Measurements from ENCODE around the gene DUSP12.
"Not testable (repeated sequence)": the region's sequence is repeated elsewhere in the genome, so short reads cannot be mapped to it uniquely, and the experiment has no call there.

DUSP12 gene, protein sequence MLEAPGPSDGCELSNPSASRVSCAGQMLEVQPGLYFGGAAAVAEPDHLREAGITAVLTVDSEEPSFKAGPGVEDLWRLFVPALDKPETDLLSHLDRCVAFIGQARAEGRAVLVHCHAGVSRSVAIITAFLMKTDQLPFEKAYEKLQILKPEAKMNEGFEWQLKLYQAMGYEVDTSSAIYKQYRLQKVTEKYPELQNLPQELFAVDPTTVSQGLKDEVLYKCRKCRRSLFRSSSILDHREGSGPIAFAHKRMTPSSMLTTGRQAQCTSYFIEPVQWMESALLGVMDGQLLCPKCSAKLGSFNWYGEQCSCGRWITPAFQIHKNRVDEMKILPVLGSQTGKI
- 4.4 to 20.7 (median 14.0) reads per million in 17 experiments for total RNA-seq

DNA sequence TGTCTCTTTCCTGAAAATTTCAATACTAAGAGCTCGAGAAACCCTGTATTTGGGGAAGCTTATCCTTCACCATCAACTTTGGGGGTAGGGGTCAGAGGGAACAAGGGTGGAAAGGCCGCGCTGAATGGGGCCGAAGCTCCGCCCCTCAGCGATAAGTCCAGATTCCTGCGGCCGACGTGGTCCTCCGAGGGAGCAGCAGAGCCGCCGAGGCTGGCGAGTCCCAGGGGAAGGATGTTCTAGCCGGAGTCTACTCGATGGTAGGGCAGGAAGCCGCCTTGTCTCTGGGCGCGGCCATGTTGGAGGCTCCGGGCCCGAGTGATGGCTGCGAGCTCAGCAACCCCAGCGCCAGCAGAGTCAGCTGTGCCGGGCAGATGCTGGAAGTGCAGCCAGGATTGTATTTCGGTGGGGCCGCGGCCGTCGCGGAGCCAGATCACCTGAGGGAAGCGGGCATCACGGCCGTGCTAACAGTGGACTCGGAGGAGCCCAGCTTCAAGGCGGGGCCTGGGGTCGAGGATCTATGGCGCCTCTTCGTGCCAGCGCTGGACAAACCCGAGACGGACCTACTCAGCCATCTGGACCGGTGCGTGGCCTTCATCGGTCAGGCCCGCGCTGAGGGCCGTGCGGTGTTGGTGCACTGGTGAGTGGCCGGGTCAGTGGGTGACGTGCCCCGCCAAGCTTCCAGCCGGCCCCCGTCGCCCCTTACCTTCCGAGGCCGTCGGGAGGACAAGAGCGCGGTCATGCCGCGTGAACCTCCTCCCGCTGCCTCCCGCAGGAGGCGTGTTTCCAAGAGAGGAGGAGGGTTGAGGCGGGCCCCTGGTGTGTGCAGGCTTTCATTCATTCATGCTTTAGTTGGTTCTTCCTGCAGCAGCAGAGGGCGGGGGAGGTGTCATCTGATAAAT is at the start of gene DUSP12:
Gene DUSP12, plus strand, starts transcription at position 278 of the 899 bp plus-strand sequence. Its CDS starts 16 bp downstream, at position 294.
- DNase-seq, result peak; percentile 92 to 97 (median 97)

- DNase-seq, result no peak
Observed at GRCh38 chr1:161702250-161702649, 47.3 kb upstream of the DUSP12 start.

DNA sequence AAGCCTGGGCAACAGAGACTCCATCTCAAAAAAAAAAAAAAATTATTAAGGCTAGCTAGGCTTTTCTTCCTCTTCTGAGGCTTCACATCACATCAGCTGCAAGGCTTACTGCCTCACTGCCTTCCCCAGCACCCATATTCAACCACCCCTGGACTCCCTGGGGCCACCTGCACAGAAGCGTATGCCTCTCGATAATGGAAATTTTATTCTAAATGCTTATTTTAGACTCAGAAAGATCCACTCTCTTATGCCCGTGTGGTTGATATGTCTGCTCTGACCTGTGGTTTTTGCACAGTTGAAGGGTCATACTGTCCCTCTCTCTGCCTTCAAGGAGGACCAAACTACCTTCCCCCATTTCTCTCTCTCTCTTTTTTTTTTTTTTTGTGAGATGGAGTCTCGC is 44.0 kb upstream of the DUSP12 start:
- DNase-seq, result no peak

DNA sequence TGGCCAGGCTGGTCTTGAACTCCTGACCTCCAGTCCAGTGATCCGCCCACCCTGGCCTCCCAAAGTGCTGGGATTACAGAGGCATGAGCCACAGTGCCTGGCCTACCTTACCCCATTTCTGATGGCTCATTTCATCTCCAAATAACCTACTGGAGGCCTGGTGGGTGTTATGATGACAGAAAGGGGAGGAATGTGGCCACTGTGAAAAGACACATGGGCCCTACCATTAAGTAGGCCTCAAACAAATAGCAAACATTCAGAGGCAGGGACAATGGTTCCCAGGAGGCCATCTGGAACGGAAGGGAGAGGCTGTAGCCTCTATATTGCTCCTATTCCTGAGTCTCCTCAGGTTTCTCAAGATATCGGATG is 43.5 kb upstream of the DUSP12 start:
- peak; percentile 48 to 78 (median 66) for DNase-seq

DNA sequence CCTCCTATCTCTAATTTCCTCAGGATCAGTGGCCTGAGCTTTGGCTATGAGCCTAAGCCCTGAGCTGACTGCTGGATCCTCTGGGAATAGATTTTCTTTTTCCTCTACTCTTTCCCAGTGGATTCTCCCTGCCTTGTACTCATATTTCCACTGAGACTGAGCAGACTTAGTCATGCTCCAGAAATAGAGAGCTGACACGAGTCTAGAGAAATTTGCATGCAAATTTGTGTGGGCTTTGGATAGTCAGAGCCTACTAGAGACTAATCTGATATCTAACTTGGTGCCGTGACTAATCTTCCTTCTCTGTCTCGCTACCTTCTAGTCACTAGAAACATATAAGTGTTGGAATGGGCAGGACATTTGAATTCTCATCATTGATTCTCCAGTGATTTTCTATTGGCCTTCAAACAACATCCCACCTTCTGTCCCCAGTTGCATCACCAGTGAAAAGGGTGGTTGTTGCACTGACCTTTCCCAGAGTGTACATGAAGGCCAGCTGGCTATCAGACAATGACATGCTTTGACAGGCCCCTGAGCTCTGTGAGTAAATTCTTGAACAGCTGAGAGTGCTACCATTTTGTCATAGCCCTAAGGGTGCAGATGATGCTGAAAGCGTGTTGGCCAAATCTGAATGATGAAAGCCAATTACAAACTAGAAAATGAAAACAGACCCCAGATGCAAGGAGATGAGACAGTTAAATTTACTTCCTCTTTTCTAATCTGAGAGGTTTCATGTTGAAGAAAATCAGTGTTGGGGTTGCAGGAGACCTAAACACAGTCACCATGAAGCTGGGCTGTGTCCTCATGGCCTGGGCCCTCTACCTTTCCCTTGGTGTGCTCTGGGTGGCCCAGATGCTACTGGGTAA is 42.9 kb upstream of the DUSP12 start, which contains the start of gene FCRLA:
Gene FCRLA, plus strand, starts transcription at position 748 of the 866 bp plus-strand sequence. Its CDS starts 36 bp downstream, at position 784.
- DNase-seq, result peak; percentile 51 to 82 (median 70)

DNA sequence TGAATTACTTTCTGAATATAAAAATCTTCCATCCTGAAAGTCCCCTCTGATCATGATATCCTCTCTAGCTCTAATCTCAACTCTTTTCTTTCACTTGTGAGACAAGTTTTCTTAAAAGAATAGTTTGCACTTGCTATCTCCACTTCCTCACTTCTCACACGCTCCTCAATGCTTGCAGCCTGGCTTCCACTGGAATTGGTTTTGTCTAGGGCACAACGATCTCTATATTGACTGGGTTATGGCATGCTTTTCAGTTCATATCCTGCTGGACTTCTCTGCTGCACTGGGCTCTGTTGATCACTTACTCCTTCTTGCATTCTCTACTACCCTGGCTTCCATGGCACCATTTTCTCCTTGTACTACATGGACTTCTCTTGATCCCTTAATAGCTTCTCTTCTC is 42.1 kb upstream of the DUSP12 start:
- DNase-seq, result no peak

- no peak for DNase-seq
Observed at GRCh38 chr1:161709373-161709772, 40.2 kb upstream of the DUSP12 start.

GRCh38 chr1:161710560-161710959 is 39.0 kb upstream of the DUSP12 start:
- no peak for DNase-seq

DNA sequence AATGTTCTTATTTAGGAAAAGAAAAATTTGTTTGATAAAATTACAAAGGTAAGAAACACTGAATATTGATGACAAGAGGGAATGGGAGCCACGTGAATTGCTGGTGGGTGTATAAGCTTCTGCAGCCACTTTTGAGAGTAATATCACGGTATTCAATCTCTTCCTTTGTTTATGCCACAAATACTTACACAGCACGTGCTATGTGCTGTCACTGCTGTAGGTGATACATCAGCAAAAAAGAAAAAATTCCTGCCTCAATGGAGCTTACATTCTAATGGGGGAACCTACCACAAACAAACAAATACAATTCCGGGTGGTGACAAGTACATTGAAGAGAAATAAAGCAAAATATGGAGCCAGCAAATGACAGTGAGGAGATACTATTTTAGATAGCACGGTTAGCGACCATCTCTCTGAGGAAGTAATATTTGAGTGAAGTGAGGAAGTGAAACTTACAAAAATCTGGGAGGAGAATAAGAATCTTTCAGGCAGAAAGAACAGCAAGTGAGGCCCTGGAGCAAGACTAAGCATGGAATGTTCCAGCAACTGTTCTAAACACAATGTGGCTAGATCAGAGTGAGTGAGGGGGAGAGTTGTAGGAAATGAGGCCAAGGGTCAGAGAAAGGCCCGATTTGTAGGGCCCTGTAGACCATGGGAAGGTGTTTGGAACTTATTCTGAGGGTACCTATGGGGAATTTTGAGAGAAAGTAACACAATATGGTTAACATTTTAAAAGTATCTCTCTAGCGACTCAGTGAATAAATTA is 30.8 kb upstream of the DUSP12 start:
- peak; percentile 41 to 81 (median 60) for DNase-seq

DNA sequence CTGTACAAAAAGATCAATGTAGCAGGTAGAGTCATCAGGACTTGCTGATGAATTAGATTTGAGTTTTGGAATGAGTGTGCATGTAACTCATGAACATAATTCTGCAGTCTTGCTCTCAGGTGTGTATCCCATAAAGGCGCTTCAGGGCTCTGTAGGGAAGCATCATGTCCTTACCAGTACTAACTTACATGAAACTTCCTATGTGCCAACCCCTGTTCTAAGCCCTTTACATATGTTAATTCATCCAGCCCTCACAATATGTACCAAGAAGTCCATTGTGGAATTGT is 30.3 kb upstream of the DUSP12 start:
- no peak for DNase-seq

DNA sequence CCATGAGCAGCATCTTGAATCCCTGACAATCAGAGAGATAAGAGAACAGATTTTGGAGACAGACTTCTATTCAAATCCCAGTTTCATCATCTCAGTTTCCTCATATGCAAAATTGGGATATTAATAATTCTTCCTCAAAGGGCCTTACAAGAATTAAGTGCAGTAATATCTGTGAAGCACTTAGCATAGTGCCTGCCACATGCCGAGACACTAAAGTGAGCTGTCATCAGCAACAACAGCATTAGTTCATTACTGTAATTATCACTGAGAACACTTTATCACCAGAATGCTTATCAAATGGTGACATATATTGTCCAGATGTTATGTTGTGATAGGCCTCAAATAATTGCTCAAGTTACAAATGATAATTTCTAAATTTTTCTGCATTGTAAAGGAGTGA is 29.2 kb upstream of the DUSP12 start:
- peak in 3 of 4 experiments; percentile 30 to 50 (median 49) for DNase-seq

GRCh38 chr1:161720956-161721737 is 28.4 kb upstream of the DUSP12 start, which contains the start of gene FCRLB:
Gene FCRLB (plus strand): TSS chr1:161721544. CDS start chr1:161722673, 1,129 bp downstream.
- peak; percentile 42 to 71 (median 66) for DNase-seq

GRCh38 chr1:161721738-161722343 is 27.7 kb upstream of the DUSP12 start:
- peak; percentile 87 to 95 (median 91) for DNase-seq

- peak in 3 of 4 experiments; percentile 28 to 31 (median 30) for DNase-seq
Observed at GRCh38 chr1:161722406-161722805, 27.2 kb upstream of the DUSP12 start.

GRCh38 chr1:161723459-161724141 is 26.0 kb upstream of the DUSP12 start:
- DNase-seq, result no peak

GRCh38 chr1:161725258-161725907 is 24.2 kb upstream of the DUSP12 start:
- not testable (repeated sequence) for DNase-seq

GRCh38 chr1:161725908-161726472 is 23.6 kb upstream of the DUSP12 start:
- DNase-seq, result peak; percentile 41 to 72 (median 53)

DNA sequence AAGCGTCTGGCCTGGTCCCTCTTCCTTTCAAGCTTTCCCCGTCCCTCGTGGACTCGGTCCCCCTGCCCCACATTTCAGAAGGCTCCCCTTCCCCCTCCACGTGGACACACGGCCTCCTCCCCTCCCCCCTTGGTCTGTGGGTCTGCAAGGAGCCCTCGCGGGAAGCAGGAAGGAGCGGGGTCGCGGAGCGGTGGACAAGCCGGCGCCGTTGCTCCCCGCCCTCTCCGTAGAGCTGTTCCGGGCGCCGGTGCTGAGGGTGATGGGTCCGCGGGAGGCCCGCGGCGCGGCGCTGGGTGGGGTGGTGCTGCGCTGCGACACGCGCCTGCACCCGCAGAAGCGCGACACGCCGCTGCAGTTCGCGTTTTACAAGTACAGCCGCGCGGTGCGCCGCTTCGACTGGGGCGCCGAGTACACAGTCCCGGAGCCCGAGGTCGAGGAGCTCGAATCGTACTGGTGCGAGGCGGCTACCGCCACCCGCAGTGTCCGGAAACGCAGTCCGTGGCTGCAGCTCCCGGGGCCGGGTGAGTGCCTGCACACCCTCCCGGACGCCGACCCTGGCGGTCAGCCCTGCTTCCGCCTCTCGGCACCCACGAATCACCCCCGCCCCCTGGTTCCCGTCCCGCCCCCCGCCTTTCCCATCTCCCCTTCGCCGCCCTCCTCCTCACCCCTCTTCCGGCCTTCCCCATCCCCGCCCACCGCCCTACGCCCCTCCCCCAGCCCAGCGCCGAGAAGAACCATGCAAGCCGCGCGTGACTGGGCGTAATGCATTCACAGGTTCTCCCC is 22.9 kb upstream of the DUSP12 start:
- DNase-seq, result peak; percentile 86 to 94 (median 88)

Data from suppressor macrophage (primary cell).